CD4-positive, alpha-beta T cell treated with Interleukin-21 for 1 hour (primary cell): ENCODE results near the gene OXA1L.
"Not testable (repeated sequence)": the region's sequence is repeated elsewhere in the genome, so short reads cannot be mapped to it uniquely, and the experiment has no call there.

Experiments used
- DNase-seq: peaks from one replicate; pipeline ENCODE4 v3.0.0-alpha.2; 2020

Gene OXA1L

DNA sequence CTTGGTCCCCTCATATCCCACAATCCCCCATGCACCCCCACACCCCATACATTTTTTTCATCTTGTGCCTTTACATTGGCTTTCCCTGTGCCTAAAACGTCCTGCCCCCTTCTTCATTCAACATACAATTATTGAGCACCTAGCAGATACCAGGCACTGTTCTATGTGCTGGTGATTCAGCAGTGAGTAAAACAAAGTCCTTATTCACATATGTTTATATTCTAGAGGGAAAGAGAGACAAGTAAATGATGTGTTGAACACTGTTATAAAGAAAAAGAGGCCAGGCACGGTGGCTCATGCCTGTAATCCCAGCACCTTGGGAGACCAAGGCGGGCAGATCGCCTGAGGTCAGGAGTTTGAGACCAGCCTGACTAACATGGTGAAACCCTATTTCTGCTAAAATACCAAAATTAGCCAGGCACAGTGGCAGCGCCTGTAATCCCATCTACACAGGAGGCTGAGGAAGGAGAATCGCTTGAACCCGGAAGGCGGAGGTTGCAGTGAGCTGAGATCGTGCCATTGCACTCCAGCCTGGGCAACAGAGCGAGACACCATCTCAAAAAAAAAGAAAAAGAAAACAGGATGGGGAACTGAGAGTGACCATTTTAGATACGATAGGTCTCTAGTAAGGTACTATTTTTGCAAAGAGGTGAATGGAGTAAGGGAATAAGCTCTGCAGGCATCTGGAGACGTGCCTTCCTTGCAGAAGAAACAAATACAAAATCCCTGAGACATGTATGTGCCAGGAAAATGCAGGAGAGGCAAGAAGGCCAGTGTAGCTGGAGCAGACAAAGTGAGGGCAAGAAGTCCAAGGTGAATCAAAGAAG, 36.6 kb downstream of the OXA1L start:
- DNase-seq: no peak

GRCh38 chr14:22803687-22803974, 37.1 kb downstream of the OXA1L start:
- no peak for DNase-seq

DNA sequence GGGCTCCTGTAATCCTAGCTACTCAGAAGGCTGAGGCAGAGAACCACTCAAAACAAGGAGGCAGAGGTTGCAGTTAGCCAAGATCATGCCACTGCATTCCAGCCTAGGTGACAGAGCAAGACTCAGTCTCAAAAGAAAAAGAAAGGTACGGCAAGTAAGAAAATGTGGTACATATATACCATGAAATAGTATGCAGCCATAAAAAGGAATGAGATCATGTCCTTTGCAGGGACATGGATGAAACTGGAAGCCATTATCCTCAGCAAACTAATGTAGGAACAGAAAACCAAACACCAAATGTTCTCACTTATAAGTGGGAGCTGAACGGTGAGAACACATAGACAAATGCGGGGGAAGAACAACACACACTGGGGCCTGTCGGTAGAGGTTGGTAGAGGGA, 38.7 kb downstream of the OXA1L start:
- not testable (repeated sequence) for DNase-seq

DNA sequence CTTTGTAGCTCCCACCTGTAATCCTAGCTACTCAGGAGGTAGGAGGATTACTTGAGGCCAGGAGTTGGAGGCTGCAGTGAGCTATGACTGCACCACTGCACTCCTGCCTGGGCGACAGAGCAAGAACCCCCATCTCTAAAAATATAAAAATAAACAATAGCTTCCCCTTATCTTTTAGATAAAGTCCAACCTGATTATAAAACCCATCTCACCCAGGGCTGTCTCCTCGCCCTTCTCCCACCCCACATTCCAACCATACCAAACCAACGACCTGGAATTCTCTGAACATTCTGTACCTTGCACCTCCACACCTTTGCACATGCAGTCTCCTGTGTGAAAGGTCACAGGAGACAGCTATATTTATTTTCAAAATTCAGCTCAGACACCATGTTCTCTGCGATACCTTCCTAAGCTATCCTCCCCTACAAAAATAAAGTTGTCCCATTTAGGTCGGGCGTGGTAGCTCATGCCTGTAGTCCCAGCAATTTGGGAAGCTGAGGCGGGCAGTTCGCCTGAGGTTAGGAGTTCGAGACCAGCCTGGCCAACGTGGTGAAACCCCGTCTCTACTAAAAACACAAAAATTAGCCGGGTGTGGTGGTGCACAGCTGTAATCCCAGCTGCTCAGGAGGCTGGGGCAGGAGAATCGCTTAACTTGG, 41.1 kb downstream of the OXA1L start:
- no peak for DNase-seq

DNA sequence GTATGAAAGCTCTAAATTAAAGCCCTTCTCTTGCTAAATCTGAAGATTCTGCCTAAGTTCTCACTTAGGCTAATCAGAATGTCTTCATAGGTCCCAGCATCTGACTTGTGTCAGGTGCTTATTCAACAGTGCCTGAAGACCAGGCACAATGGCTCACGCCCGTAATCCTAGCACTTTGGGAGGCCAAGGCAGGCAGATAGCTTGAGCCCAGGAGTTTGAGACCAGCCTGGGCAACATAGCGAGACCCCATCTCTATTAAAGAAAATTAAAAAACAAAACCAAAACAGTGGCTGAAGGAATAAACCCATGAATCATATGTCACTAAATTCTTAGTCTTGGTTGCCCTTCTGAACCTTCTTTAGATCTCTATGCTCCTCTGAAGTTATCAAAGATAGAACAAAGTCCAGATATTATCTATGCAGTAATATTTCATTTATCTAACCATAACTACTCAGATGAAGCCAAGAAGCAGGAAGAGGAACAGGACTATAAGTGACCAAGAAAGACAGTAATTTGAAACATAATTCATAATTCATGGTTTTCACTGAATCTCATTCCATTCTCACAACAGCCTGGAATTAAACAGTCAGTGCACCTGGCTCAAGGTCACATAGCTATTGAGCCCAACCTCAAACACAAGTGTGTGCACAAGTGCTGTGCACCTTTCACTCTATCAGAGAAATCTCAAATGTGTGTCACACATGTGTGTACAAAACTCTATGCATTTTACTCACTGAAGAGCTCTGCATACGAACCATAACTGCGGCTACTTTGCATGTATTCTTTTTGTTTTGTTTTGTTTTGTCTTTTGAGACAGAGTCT, 42.1 kb downstream of the OXA1L start:
- DNase-seq: no peak

DNA sequence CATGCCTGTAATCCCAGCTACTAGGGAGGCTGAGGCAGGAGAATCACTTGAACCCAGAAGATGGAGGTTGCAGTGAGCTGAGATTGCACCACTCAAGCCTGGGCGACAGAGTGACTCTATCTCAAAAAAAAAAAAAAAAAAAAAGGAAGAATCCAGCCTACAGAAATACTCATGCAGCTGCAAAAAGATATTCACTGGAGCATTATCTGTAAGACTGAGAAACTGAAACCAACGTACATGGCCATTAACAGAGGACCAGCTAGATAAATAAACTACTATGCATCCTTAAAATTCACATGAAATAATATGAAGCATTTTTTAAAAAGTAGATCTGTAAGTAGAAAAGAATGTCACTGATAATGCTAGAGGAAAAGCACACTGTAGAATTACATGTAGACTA, 45.2 kb downstream of the OXA1L start:
- DNase-seq: no peak

DNA sequence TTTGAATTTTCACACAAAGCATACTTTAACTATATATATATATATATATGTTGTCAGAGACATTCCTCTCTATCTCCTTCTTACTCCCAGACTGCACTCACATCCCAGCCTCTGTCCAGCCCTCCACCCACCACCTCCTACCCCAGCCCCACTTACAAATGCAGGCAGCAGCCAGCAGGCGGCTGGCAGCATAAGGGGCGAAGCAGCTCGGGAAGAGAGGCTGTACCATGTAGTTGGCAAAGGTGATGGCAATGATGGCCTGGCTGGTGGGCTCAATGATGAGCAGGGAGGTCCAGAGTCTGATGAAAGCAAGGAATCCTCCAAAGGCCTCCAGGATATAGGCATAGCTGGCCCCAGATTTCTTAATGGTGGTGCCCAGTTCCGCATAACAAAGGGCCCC, 46.3 kb downstream of the OXA1L start:
- no peak for DNase-seq

- DNase-seq: no peak
Observed at GRCh38 chr14:22813145-22813544, 46.7 kb downstream of the OXA1L start.

- DNase-seq: no peak
Observed at GRCh38 chr14:22814373-22814772, 47.9 kb downstream of the OXA1L start.

GRCh38 chr14:22814941-22815713, 48.6 kb downstream of the OXA1L start, which contains the start of gene SLC7A7:
TSS of gene SLC7A7 (minus strand) at chr14:22815435. CDS start at chr14:22813398, 2,037 bp downstream.
- no peak for DNase-seq

GRCh38 chr14:22819151-22819988, 52.9 kb downstream of the OXA1L start:
- no peak for DNase-seq

GRCh38 chr14:22820731-22821130, 54.2 kb downstream of the OXA1L start:
- no peak for DNase-seq

DNA sequence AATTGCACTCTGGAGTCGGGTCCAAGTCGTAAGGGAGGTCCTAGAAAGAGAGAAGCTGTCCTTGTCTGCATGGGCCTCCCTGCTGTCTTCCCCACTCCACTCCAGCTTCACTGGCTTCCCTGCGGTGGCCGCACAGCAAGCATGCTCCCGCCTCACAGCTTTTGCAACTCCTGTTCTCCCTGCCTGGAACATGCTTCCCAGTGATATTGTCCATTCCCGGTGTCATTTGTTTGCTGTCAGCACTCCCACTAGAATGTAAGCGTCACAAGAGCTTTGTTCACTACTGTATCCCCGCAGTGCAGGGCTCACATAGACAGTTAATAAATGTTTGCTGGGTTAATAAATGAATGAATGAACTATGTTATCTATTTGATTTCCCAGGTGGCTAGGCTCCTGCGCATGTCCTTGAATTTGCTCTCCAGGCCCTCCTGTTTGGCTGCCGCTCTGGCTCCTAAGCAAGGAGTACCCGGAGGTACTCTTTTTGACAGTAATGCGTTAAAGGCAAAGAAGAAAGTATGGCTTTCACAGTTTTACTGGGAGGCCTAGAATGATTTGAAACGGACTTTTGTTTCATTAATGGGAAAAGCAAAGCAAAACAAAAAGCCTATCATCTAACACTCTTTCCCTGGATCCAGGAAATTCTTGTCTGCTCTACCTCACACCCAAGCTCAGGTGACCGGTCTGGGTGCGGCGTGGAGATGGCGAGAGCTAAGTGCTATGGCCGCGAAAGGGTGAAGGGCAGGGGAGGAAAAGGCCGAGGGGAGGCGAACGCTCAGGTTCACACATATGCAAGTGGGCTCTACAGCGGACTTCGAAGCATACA, 54.9 kb downstream of the OXA1L start:
- DNase-seq: no peak

DNA sequence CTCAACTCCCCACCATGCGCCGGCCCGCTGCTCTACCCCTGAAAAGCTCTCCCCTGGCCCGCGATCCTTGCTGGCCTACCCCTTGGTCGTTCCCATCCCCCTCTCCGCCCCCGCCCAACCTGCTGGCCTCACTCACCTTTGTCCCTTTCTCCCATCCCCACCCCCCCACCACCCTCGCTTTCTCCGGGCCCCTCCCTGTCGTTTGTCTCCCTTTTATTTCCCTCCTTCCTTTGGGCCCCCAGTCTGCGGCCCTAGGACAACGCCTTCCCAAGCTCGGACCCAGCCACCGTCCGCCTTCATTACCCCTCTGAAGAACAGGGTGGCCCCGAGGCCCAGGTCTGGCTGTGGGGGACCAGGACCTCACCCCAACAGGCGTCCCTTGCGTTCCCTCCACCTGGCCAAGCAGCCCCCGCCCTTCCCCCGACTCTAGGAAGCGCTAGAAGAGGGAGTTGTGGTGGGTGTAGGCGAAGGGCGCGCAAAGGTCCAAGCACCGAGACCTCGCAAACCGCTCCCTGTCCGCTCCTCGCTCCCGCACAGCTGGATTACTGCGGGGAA, 55.6 kb downstream of the OXA1L start:
- no peak for DNase-seq
